ENCODE data around the gene BTAF1. TPM values are rescaled to one million over a fixed set of nuclear protein-coding genes. Genes with fewer than 3 reads are reported as not detected.
"Not testable (repeated sequence)": the region's sequence is repeated elsewhere in the genome, so short reads cannot be mapped to it uniquely, and the experiment has no call there.

BTAF1 gene
- total and polyA plus RNA-seq, 3 donors from 2014 or later, result 37.5 to 81.8 (median 60.9) TPM

GRCh38 chr10:92027141-92027540, 103.6 kb downstream of the BTAF1 start:
- WGBS, 2 donors, result 90 to 92% methylated on average over 4 of the region's 4 CpGs
- Histone ChIP-seq H3K4me1 (no peaks in the 10 kb centered on the region), H3K9me3 (no peaks in the 10 kb centered on the region), H3K27me3 (no peaks in the 10 kb centered on the region), H3K36me3 (ENCODE audit: low read depth, missing control alignments) (no peaks in the 10 kb centered on the region), H3K4me3 (no peak overlapping the region), H3K27ac (no peak overlapping the region)
- no peak for TF ChIP-seq CTCF (IDR thresholded peaks at IDR 0.05)
- no peak for TF ChIP-seq POLR2A (IDR thresholded peaks at IDR 0.05)
- intact Hi-C loops (cut with DNase I; ENCODE audit: low total_unique reads), result no loop called here
- no peak for DNase-seq

- Histone ChIP-seq H3K9me3 (no peaks in the 10 kb centered on the region), H3K27me3 (no peaks in the 10 kb centered on the region), H3K27ac (no peak overlapping the region), H3K36me3 (ENCODE audit: low read depth, missing control alignments) (no peaks in the 10 kb centered on the region), H3K4me3 (no peak overlapping the region), H3K4me1 (no peaks in the 10 kb centered on the region)
- no peak for DNase-seq
- TF ChIP-seq POLR2A (IDR thresholded peaks at IDR 0.05) (no peak), CTCF (IDR thresholded peaks at IDR 0.05) (no peak)
- 81 to 94% methylated on average over 3 of the region's 3 CpGs for WGBS, 2 donors
- intact Hi-C loops (cut with DNase I; ENCODE audit: low total_unique reads), result no loop called here
Observed at GRCh38 chr10:92031580-92031979, 108.0 kb downstream of the BTAF1 start.

- H3K27me3 ChIP-seq; H3K36me3 ChIP-seq (ENCODE audit: low read depth, missing control alignments); H3K4me1 ChIP-seq; H3K27ac ChIP-seq; H3K4me3 ChIP-seq; intact Hi-C loops (cut with DNase I; ENCODE audit: low total_unique reads); H3K9me3 ChIP-seq; DNase-seq: not testable (repeated sequence)
- WGBS, 2 donors, result 67 to 68% methylated on average over 3 of the region's 3 CpGs
Observed at GRCh38 chr10:92033070-92033469, 109.5 kb downstream of the BTAF1 start.

GRCh38 chr10:92038949-92039348, 115.4 kb downstream of the BTAF1 start:
- Histone ChIP-seq H3K4me1 (no peaks in the 10 kb centered on the region), H3K27me3 (no peaks in the 10 kb centered on the region), H3K36me3 (ENCODE audit: low read depth, missing control alignments) (no peaks in the 10 kb centered on the region), H3K9me3 (no peaks in the 10 kb centered on the region), H3K27ac (no peak overlapping the region), H3K4me3 (no peak overlapping the region)
- DNase-seq, result no peak
- intact Hi-C loops (cut with DNase I; ENCODE audit: low total_unique reads), result no loop called here
- 71 to 82% methylated on average over 1 of the region's 1 CpG for whole genome bisulfite sequencing, 2 donors
- TF ChIP-seq POLR2A (IDR thresholded peaks at IDR 0.05) (no peak), CTCF (IDR thresholded peaks at IDR 0.05) (no peak)

GRCh38 chr10:92042541-92042940, 119.0 kb downstream of the BTAF1 start:
- no peaks in the 10 kb centered on the region for H3K4me1 ChIP-seq
- no peaks in the 10 kb centered on the region for H3K9me3 ChIP-seq
- no peaks in the 10 kb centered on the region for H3K36me3 ChIP-seq (ENCODE audit: low read depth, missing control alignments)
- TF ChIP-seq CTCF (IDR thresholded peaks at IDR 0.05) (no peak), POLR2A (IDR thresholded peaks at IDR 0.05) (no peak)
- H3K4me3 ChIP-seq, result no peak overlapping the region
- no peak overlapping the region for H3K27ac ChIP-seq
- no peak for DNase-seq
- no peaks in the 10 kb centered on the region for H3K27me3 ChIP-seq
- 70 to 89% methylated on average over 5 of the region's 5 CpGs for WGBS, 2 donors
- intact Hi-C loops (cut with DNase I; ENCODE audit: low total_unique reads), result no loop called here
